GM15510 (cell line): ENCODE data around the gene POLD2.

Experiments used
- POLR2A ChIP-seq: IDR thresholded peaks from 3 replicates; pipeline ENCODE4 v1.6.1; 2011; ENCODE audit warnings: borderline replicate concordance; ENCODE audit not compliant: insufficient read length; ENCODE audit errors: extremely low read depth

Gene POLD2

DNA sequence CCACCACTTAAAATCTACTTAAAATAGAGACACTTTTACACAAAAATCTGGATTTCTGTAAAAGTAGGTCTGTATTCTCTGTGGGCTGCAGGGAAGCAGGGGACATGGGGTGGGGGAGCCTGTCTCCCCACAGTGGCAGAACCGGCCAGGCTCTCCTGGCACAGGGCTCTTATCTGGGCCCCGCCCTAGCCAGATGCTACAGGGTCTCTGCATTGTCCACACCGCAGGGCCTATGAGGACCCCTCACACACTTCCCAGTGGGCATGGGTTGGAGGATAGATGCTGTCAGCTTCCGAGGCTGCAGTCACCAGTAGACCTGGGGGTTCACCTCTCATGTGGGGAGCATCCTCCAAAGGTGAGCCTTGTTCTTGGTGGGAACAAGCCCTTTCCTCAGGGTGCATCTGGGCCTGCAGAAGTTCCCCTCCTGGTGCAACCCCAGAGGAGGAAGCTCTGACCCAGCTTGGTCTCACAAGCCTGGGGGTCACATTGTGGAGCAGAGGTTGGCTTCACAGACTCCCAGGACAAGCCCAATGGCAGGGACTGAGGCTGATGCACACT, 33.2 kb upstream of the POLD2 start:
- TF ChIP-seq POLR2A = no peak

DNA sequence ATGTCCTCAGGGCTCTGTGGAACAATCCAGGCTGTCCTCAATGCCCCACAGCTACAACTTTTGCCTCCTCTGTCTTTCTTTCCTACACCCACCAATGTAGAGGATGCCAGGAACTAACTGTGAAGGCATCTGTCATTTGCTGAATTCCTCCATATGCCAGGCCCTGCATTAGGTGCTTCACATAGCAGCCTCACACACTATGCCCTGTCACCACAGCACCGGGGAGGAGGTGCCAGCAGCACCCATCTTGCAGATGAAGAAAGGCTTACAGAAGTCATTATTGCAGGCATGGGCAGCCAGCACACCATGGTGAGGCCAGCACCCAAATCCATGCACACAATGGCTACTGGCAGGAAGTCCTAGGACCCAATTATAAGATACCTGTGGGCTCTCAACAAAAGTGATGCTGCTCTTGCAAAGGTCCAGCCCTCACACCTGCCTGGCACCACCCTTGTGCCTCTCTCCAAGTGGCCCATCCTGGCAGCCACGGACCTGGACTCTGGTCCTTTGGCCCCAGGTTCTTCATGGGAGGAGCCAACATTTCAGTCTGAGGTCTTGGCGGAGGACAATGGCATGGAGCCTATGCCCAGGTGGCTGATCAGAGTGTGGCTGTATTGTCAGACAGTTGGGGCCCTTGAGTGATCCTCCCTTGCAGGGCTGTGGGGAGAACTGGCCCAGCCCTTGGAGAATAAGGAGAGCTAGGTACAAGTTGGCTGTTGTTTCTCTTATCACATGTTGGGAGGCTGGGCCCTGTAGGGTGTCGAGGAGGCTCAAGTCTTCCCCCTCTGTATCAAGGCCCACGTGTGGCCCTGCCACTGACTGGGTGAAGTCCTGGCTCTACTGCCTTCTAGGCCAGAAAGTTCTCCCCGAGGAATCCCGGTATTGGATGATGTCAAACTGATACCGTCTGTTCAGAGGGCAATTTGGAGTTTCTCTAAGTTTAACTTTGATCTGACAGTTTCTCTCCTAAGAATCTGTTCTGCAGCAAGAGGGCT, 32.1 kb upstream of the POLD2 start:
- TF ChIP-seq POLR2A = no peak

DNA sequence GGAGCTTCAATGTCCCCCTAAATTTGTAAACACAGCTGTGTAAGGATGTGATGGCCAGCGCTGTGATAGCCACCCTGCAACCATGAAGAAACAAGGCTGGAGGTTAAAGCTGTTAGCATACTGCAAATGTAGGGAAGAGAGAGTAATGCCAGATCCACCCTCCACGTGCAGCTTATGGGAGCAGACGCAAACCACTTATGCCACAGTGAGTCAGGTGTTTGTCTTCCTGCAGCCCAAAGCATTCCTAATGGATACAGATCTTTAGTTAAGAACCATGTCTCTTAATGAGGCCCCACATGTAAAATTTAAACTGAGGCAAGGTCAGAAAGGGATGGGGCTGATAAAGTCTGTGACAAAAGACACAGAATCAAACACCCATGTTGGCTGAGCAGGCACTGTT, 31.4 kb upstream of the POLD2 start:
- no peak for TF ChIP-seq POLR2A

DNA sequence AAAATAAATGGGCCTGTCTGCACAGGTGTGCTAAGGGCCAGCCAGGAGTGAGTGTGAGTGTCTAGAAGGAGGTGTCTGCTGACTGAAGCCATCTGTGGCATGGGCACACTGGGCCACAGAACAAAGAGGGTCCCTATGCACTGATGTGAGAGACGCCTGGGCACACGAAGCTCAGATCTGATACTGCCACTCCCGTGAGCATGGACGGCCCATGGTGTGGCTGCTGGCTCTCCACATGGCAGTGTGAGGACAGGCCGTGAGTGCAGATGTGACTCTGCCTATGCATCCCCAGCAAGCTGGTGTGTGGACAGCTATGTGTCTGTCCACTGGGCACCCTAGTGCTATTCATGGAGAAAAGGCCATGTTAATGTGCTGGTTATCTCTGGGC, 30.6 kb upstream of the POLD2 start:
- no peak for TF ChIP-seq POLR2A

DNA sequence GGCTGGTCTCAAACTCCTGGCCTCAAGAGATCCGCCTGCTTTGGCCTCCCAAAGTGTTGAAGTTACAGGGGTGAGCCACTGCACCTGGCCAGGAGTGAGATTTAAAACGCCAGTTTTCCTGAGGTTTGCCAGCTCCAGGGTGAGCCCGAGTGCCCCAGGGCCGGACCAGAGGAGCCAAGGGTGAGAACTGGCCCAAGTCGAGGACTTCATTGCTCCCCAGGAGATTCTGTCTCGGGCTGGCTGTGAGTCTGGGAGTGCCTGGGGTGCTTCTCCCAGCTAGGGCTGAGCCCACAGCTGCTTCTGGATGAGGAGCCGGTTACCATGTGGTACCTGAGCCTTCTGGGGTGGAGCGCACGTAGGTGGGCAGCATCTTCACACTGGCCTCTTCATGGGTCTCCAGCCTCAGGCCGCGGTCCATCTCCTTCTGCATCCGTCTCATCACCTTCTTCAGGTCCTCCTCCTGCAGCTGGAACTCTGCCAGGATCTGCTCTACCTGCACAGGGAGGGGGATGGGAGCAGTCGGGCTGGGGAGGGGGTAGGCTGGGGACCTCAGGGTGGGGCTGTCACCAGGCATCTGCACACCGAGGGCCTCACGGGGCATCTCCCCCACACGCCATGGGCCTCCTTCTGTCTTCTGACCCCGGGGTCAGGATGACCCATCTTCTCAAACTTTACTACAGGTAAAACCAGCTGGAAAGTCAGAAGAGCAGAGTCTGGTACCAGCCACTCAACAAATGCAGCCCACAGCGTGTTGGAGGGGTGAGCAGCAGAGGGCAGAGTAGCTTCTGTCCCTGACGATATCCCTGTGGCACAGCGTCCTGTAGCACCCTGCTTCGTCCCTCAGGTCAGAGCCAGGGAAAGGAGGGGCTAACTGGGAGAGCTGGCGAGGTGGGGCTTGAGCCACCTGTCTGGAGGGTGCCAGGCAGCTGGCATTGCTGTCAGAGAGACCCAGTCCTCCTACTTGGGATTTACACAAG, 29.9 kb upstream of the POLD2 start:
- no peak for TF ChIP-seq POLR2A

DNA sequence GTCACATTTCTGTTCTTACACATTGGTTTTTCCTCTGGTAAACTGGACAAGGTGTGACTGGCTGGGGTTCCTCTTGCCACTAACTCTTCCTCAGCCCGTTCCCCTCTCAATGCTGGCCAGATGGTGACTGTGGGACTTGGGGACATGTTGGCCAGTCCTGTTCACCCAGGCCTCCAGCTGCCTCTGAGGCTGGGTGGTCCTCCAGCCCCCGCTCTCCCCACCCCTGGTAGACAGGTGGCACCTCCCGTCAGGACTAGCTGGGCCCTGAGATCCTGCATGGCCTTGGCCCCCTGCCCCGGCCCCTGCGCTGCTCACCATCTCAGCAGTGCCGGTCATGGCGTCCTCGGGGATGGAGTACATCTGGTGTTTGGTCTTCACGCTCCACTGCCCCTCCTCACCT, 28.6 kb upstream of the POLD2 start:
- TF ChIP-seq POLR2A = no peak

DNA sequence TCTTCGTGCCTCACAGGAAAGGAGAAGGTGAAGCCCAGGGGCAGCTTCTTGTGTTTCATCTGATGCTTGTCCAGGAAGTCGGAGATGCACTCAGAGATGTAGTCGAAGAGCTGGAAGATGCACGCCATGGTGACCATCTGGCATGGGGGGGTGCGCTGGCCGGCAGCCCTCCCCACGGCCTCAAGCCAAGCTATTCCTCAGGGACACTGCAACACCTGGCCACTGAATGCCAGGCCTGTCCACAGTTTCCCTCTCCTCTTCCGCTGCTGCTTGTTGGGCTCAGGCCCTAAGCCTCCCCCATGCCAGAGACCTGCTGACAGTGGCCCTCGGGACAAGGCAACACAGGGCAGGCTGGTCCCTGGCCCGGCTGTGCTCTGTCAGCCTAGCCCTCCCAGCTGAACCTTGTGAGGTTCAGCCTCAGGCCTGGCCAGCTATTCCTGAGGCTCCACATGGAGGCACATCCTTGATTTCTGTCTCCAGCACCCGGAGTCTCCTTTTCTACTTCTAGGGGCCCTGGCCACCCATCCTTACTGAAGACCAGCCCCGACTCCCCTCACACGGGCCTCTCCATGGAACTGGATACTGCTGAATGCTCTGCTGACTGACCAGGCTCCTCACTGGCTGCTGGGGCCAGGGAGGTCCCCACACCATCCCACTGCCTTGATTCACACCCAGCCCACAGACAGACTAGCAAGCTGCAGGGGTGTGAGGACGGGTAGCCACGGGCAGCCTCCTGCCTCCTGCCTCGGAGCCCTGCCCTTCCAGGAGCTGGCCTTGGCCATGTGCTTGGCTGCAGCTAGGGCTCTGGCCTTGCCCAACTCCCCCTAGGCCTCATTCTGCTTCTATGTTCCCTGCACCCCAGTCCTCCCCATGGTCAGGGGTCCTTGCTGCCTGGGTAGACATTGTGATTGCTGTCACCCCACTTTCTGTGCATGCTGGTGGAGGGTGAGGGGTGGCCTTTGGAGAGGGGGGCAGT, 27.9 kb upstream of the POLD2 start:
- no peak for TF ChIP-seq POLR2A

DNA sequence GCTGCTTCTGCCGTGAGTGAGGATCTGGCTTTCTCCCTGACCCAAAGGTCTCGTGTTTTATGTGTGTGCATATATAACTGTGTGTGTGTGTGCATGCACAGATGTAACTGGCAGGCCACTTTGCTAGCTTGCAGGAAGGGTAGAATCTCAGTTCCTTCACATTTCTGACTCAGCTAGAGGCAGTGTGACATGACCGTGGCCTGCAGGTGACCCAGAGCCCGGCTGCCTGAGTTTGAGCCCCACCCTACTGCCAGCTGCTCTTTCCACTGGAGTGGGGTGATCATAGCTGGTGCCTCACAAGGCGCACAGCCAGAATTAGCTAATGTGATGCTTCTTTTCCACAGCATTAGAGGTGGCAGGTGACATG, 27.1 kb upstream of the POLD2 start:
- TF ChIP-seq POLR2A = no peak

DNA sequence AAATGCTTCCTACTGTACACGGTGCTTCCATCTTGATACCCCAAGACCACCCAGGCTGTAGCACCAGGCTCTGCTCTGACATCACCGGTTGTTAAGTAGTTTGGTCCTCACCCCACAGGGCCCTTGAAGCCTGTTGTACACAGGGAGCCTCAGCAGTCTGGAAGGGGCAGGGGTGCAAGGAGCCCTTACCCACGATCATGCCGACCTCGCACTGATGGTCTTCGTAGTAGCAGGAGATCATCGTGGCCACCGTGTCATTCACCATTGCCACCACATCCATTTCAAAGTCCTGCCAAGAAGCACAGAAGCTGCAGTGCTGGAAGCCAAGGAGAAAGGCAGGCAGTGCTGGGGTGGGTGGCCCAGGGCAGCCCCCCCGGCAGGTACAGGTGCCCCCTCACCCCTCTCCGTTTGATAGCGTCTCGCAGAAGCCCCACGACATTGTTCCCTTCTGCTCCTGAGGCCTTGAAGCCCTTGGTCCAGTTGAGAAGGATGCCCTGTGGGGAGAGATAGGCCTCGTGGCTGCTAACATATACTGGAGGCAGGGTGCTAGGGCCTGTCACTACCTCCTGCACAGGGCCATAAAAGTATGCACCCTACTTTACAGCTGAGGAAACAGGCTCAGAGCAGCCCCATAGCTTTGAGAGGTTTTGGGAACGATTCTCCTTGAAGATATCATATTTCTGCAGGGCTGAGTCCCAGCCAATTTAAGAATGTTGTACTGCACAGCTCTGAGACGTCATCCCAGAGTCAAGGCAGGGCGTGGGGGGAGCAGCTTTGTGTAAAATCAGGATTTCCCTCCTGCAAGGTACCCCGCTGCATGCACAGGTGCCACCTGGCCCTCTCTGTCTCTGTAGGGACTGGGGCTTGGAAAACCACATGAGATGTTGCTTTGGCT, 26.5 kb upstream of the POLD2 start:
- TF ChIP-seq POLR2A = no peak

DNA sequence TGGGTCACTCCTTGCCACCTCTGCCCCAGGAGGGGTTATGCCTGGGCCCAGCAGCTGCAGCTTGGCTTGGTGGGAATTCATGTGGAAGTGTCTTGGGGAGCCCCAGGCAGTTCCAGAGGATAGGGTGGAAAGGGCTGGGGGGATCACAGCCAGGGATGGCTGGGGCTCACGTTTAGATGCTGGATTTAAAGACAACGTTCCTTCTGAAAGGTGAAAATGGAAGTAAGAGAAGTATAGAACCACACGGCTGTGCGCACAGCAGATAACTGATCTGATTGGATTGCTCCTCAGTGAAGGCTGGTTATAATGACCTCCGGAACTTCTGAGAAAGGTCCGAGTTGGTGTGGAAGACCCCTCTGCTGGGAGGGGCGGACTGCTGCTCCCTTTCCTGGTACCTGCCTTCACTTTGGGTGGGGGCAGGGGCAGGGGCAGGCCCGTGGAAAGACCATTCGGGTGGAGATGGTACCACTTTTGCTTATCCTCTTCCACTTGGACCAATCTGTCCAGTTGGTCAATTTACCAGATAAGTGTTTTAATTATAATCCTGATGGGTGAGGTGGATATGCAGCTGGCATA, 25.7 kb upstream of the POLD2 start:
- no peak for TF ChIP-seq POLR2A

DNA sequence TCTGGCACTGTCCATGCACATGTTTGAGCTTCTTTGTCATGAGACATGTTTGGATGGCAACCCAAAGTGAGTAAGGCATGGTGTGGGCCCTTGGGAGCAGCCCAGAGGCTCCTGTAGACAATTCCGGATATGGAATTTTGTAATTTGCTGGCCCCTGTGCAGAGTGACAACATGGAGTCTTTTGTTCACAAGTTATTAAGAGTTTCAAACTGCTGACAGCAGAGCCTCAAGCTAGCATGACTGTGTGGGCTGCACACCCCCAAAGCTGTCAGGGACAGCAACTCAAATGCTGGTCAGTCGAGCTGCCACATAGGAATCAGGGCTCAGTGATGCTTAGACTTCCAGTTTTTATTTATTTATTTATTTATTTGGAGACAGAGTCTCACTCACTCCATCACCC, 24.8 kb upstream of the POLD2 start:
- no peak for TF ChIP-seq POLR2A
